ENCODE measurements around the gene ANO1.

DNA sequence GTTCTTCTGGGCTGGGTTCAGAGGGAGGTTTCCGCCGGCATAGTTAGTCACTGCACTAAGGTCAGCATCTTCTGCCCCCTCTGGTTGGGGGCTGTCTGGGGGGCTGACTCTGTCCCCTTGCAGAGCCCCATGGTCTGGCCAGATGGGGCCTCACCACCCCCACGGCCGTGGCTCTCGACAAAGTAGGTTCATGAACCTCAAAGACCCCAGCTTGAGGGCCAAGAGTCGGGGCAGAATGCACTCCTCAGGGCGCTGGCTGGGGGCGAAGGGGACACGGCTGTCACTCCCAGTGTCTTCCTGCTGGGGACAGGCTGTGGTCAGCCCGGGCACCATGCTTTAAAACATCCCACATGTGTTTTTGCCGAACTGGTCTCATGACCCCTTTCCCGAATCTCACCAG lies 20.8 kb downstream of the ANO1 start:
- no peak for TF ChIP-seq CTCF (IDR thresholded peaks at IDR 0.05)
- no peak for TF ChIP-seq POLR2A (IDR thresholded peaks at IDR 0.05)
- no peak for TF ChIP-seq POLR2AphosphoS5 (IDR thresholded peaks at IDR 0.05)
